ENCODE results near the gene PDCD1. TPM values are rescaled to one million over a fixed set of nuclear protein-coding genes. Genes with fewer than 3 reads are reported as not detected.

The PDCD1 gene
- total RNA-seq, 1 donor from 2014 or later = 83.3 TPM

GRCh38 chr2:241852116-241852980, 6.3 kb downstream of the PDCD1 start:
- Mint-ChIP-seq H3K36me3 (ENCODE audit: low read depth) (peaks cover 17% of the 10 kb centered on the region), H3K27me3 (no peaks in the 10 kb centered on the region), H3K4me3 (no peak overlapping the region), H3K9me3 (no peaks in the 10 kb centered on the region), H3K4me1 (peaks cover 11% of the 10 kb centered on the region), H3K27ac (no peak overlapping the region)
- intact Hi-C loops (cut with micrococcal nuclease) = no loop called here
- no peak for DNase-seq

GRCh38 chr2:241851325-241852115, 7.2 kb downstream of the PDCD1 start:
- Mint-ChIP-seq H3K4me3 (no peak overlapping the region), H3K36me3 (ENCODE audit: low read depth) (peaks cover 15% of the 10 kb centered on the region), H3K27me3 (no peaks in the 10 kb centered on the region), H3K27ac (no peak overlapping the region), H3K4me1 (peaks cover 8% of the 10 kb centered on the region), H3K9me3 (no peaks in the 10 kb centered on the region)
- no peak for DNase-seq
- intact Hi-C loops (cut with micrococcal nuclease) = no loop called here

GRCh38 chr2:241850544-241851324, 8.0 kb downstream of the PDCD1 start:
- peaks cover 3% of the 10 kb centered on the region for H3K9me3 Mint-ChIP-seq
- no peaks in the 10 kb centered on the region for H3K27me3 Mint-ChIP-seq
- H3K4me3 Mint-ChIP-seq = no peak overlapping the region
- intact Hi-C loops (cut with micrococcal nuclease) = no loop called here
- DNase-seq = no peak
- H3K4me1 Mint-ChIP-seq = peaks cover 11% of the 10 kb centered on the region
- no peak overlapping the region for H3K27ac Mint-ChIP-seq
- H3K36me3 Mint-ChIP-seq (ENCODE audit: low read depth) = peaks cover 19% of the 10 kb centered on the region

- peaks cover 3% of the 10 kb centered on the region for H3K9me3 Mint-ChIP-seq
- H3K27me3 Mint-ChIP-seq = no peaks in the 10 kb centered on the region
- H3K4me3 Mint-ChIP-seq = no peak overlapping the region
- no peak overlapping the region for H3K27ac Mint-ChIP-seq
- H3K4me1 Mint-ChIP-seq = peaks cover 17% of the 10 kb centered on the region
- intact Hi-C loops (cut with micrococcal nuclease) = no loop called here
- peaks cover 24% of the 10 kb centered on the region for H3K36me3 Mint-ChIP-seq (ENCODE audit: low read depth)
- DNase-seq = no peak
Observed at GRCh38 chr2:241849616-241850543, 8.8 kb downstream of the PDCD1 start.

GRCh38 chr2:241848761-241849615, 9.7 kb downstream of the PDCD1 start:
- peaks cover 3% of the 10 kb centered on the region for H3K9me3 Mint-ChIP-seq
- no peak overlapping the region for H3K4me3 Mint-ChIP-seq
- intact Hi-C loops (cut with micrococcal nuclease) = no loop called here
- no peak overlapping the region for H3K27ac Mint-ChIP-seq
- H3K4me1 Mint-ChIP-seq = peaks cover 24% of the 10 kb centered on the region
- peaks cover 24% of the 10 kb centered on the region for H3K36me3 Mint-ChIP-seq (ENCODE audit: low read depth)
- H3K27me3 Mint-ChIP-seq = no peaks in the 10 kb centered on the region
- DNase-seq = no peak

- peaks cover 20% of the 10 kb centered on the region for H3K36me3 Mint-ChIP-seq (ENCODE audit: low read depth)
- peak overlapping the region; percentile 73 for H3K4me3 Mint-ChIP-seq
- H3K27ac Mint-ChIP-seq = peak overlapping the region; percentile 89
- H3K4me1 Mint-ChIP-seq = peaks cover 33% of the 10 kb centered on the region
- DNase-seq = no peak
- no peaks in the 10 kb centered on the region for H3K27me3 Mint-ChIP-seq
- peaks cover 3% of the 10 kb centered on the region for H3K9me3 Mint-ChIP-seq
- intact Hi-C loops (cut with micrococcal nuclease) = no loop called here
Observed at GRCh38 chr2:241846406-241846805, 12.3 kb downstream of the PDCD1 start.

GRCh38 chr2:241844831-241845578, 13.7 kb downstream of the PDCD1 start:
- Mint-ChIP-seq H3K4me3 (peak overlapping the region; percentile 73), H3K4me1 (peaks cover 34% of the 10 kb centered on the region), H3K27me3 (no peaks in the 10 kb centered on the region), H3K27ac (peak overlapping the region; percentile 89), H3K36me3 (ENCODE audit: low read depth) (peaks cover 18% of the 10 kb centered on the region), H3K9me3 (peaks cover 3% of the 10 kb centered on the region)
- DNase-seq = no peak
- intact Hi-C loops (cut with micrococcal nuclease) = loop anchor here (1.0 kb wide), 4 partner anchors 14 to 110 kb away; no protein-coding TSS in a partner anchor

- intact Hi-C loops (cut with micrococcal nuclease) = loop anchor here (1.0 kb wide), 4 partner anchors 15 to 109 kb away; no protein-coding TSS in a partner anchor
- peak overlapping the region; percentile 89 for H3K27ac Mint-ChIP-seq
- peaks cover 3% of the 10 kb centered on the region for H3K27me3 Mint-ChIP-seq
- H3K9me3 Mint-ChIP-seq = peaks cover 3% of the 10 kb centered on the region
- H3K36me3 Mint-ChIP-seq (ENCODE audit: low read depth) = peaks cover 18% of the 10 kb centered on the region
- DNase-seq = peak; percentile 95
- peaks cover 34% of the 10 kb centered on the region for H3K4me1 Mint-ChIP-seq
- peak overlapping the region; percentile 73 for H3K4me3 Mint-ChIP-seq
Observed at GRCh38 chr2:241844066-241844728, 14.5 kb downstream of the PDCD1 start.

GRCh38 chr2:241843321-241844065, 15.2 kb downstream of the PDCD1 start:
- Mint-ChIP-seq H3K4me3 (peak overlapping the region; percentile 66), H3K9me3 (peaks cover 3% of the 10 kb centered on the region), H3K27ac (peak overlapping the region; percentile 84), H3K4me1 (peaks cover 36% of the 10 kb centered on the region), H3K36me3 (ENCODE audit: low read depth) (peaks cover 15% of the 10 kb centered on the region), H3K27me3 (peaks cover 5% of the 10 kb centered on the region)
- intact Hi-C loops (cut with micrococcal nuclease) = loop anchor here (1.0 kb wide), 4 partner anchors 16 to 108 kb away; no protein-coding TSS in a partner anchor
- DNase-seq = no peak

- peak overlapping the region; percentile 84 for H3K27ac Mint-ChIP-seq
- peak; percentile 85 for DNase-seq
Observed at GRCh38 chr2:241842620-241843211, 16.0 kb downstream of the PDCD1 start.

More at GRCh38 chr2:241842620-241843211, 16.0 kb downstream of the PDCD1 start:
- H3K4me1 Mint-ChIP-seq = peaks cover 36% of the 10 kb centered on the region
- H3K9me3 Mint-ChIP-seq = peaks cover 3% of the 10 kb centered on the region
- H3K36me3 Mint-ChIP-seq (ENCODE audit: low read depth) = peaks cover 15% of the 10 kb centered on the region
- peak overlapping the region; percentile 66 for H3K4me3 Mint-ChIP-seq
- intact Hi-C loops (cut with micrococcal nuclease) = no loop called here
- H3K27me3 Mint-ChIP-seq = peaks cover 9% of the 10 kb centered on the region

Measured in activated CD4-positive, alpha-beta T cell treated with anti-CD3 and anti-CD28 coated beads, Interleukin-2, amount 10 ng/mL, durations not matched to agents 24 days and 14 days (primary cell).